Glomerular endothelial cell (primary cell): Measurements from ENCODE around the gene RNASET2. TPM values are rescaled to one million over a fixed set of nuclear protein-coding genes. Genes with fewer than 3 reads are reported as not detected.
"Not testable (repeated sequence)": the region's sequence is repeated elsewhere in the genome, so short reads cannot be mapped to it uniquely, and the experiment has no call there.

Source experiments
- DNase-seq: peaks from one replicate; pipeline ENCODE4 v3.0.0-alpha.2; 2011; ENCODE audit warnings: low read depth, low spot score; ENCODE audit errors: extremely low read depth
- total RNA-seq: library from RNA; depleted of rRNA; stranded (reverse); fragments of >200 nt; gene quantifications from 2 replicates; pipeline ENCODE4 v1.2.3, GENCODE V29; 2015

Gene RNASET2
- total RNA-seq, 1 donor from 2014 or later = 23.1 TPM

- DNase-seq = not testable (repeated sequence)
Observed at GRCh38 chr6:166948724-166949123, 7.6 kb downstream of the RNASET2 start.

- DNase-seq = no peak
Observed at GRCh38 chr6:166947251-166947650, 9.1 kb downstream of the RNASET2 start.

GRCh38 chr6:166946125-166946524, 10.2 kb downstream of the RNASET2 start:
- DNase-seq = no peak

- DNase-seq = no peak
Observed at GRCh38 chr6:166944666-166945256, 11.6 kb downstream of the RNASET2 start.

GRCh38 chr6:166942393-166943168, 13.8 kb downstream of the RNASET2 start:
- no peak for DNase-seq

GRCh38 chr6:166940643-166941068, 15.7 kb downstream of the RNASET2 start:
- no peak for DNase-seq

GRCh38 chr6:166939894-166940293, 16.5 kb downstream of the RNASET2 start:
- DNase-seq = no peak

- DNase-seq = no peak
Observed at GRCh38 chr6:166939345-166939744, 17.0 kb downstream of the RNASET2 start.

- DNase-seq = no peak
Observed at GRCh38 chr6:166938704-166939103, 17.6 kb downstream of the RNASET2 start.

GRCh38 chr6:166938150-166938549, 18.2 kb downstream of the RNASET2 start:
- DNase-seq = no peak

GRCh38 chr6:166937746-166938145, 18.6 kb downstream of the RNASET2 start:
- DNase-seq = no peak

GRCh38 chr6:166936079-166936787, 20.1 kb downstream of the RNASET2 start:
- no peak for DNase-seq

GRCh38 chr6:166935353-166935752, 21.0 kb downstream of the RNASET2 start:
- no peak for DNase-seq

GRCh38 chr6:166934174-166934573, 22.2 kb downstream of the RNASET2 start:
- DNase-seq = no peak

- no peak for DNase-seq
Observed at GRCh38 chr6:166933396-166933795, 23.0 kb downstream of the RNASET2 start.

GRCh38 chr6:166932616-166933015, 23.7 kb downstream of the RNASET2 start:
- DNase-seq = no peak

GRCh38 chr6:166932116-166932515, 24.2 kb downstream of the RNASET2 start:
- no peak for DNase-seq

GRCh38 chr6:166931426-166931970, 24.9 kb downstream of the RNASET2 start:
- no peak for DNase-seq

- no peak for DNase-seq
Observed at GRCh38 chr6:166930354-166930891, 25.9 kb downstream of the RNASET2 start.

GRCh38 chr6:166929542-166930189, 26.7 kb downstream of the RNASET2 start:
- no peak for DNase-seq
